Muscle layer of duodenum (tissue), 2 donors: ENCODE measurements around the gene ZNF679.
"Not testable (repeated sequence)": the region's sequence is repeated elsewhere in the genome, so short reads cannot be mapped to it uniquely, and the experiment has no call there.

Experiments
- H3K27ac ChIP-seq: one replicate; pipeline ENCODE4 v1.7.0; 2013; ENCODE audit warnings: mild to moderate bottlenecking, low read length
- H3K27me3 ChIP-seq: one replicate; pipeline ENCODE4 v1.7.0; 2013; ENCODE audit warnings: low read depth, mild to moderate bottlenecking, control low read depth, low read length
- H3K36me3 ChIP-seq, 2 donors: one replicate each; pipeline ENCODE4 v1.7.0; 2013; ENCODE audit warnings: low read length in 2 of 2, control low read depth in 1 of 2, mild to moderate bottlenecking in 1 of 2; ENCODE audit not compliant: insufficient read depth in 2 of 2, control insufficient read depth in 1 of 2
- H3K4me1 ChIP-seq, 2 donors: one replicate each; pipeline ENCODE4 v1.7.0; 2013; ENCODE audit warnings: low read length in 2 of 2, mild to moderate bottlenecking in 2 of 2, control low read depth in 1 of 2, moderate library complexity in 1 of 2; ENCODE audit not compliant: insufficient read depth in 2 of 2, control insufficient read depth in 1 of 2
- H3K4me3 ChIP-seq, 2 donors: one replicate each; pipeline ENCODE4 v1.7.0; 2013; ENCODE audit warnings: low read length in 2 of 2, low read depth in 1 of 2, mild to moderate bottlenecking in 1 of 2
- H3K9me3 ChIP-seq, 2 donors: one replicate each; pipeline ENCODE4 v1.7.0; 2013; ENCODE audit warnings: low read length in 2 of 2, control low read depth in 1 of 2, mild to moderate bottlenecking in 1 of 2; ENCODE audit not compliant: control insufficient read depth in 1 of 2
- donor health status: healthy.

ZNF679 gene

GRCh38 chr7:64228174-64228573 is at the start of gene ZNF679:
Gene ZNF679 (plus strand): TSS chr7:64228474. CDS start chr7:64249118, 20,644 bp downstream.
- not testable (repeated sequence) for H3K27me3 ChIP-seq, H3K27ac ChIP-seq, H3K4me3 ChIP-seq, H3K36me3 ChIP-seq, H3K4me1 ChIP-seq
- H3K9me3 ChIP-seq = peaks cover 0 to 40% of the 10 kb centered on the region in 2 donors

GRCh38 chr7:64180989-64181388 is 47.3 kb upstream of the ZNF679 start:
- no peaks in the 10 kb centered on the region for H3K27me3 ChIP-seq
- H3K4me1 ChIP-seq = peaks cover 0 to 7% of the 10 kb centered on the region in 2 donors
- H3K27ac ChIP-seq = no peak overlapping the region
- H3K9me3 ChIP-seq = no peaks in the 10 kb centered on the region
- H3K36me3 ChIP-seq = no peaks in the 10 kb centered on the region
- H3K4me3 ChIP-seq = no peak overlapping the region

GRCh38 chr7:64181586-64181985 is 46.7 kb upstream of the ZNF679 start:
- Histone ChIP-seq H3K27ac (no peak overlapping the region), H3K9me3 (no peaks in the 10 kb centered on the region), H3K27me3 (no peaks in the 10 kb centered on the region), H3K36me3 (no peaks in the 10 kb centered on the region), H3K4me1 (peaks cover 0 to 7% of the 10 kb centered on the region in 2 donors), H3K4me3 (peak overlapping the region in 1 of 2 donors; percentile 33)

GRCh38 chr7:64182036-64182790 is 46.1 kb upstream of the ZNF679 start:
- Histone ChIP-seq H3K4me3 (peak overlapping the region in 1 of 2 donors; percentile 33), H3K4me1 (peaks cover 0 to 7% of the 10 kb centered on the region in 2 donors), H3K9me3 (no peaks in the 10 kb centered on the region)

GRCh38 chr7:64183126-64183742 is 45.0 kb upstream of the ZNF679 start:
- Histone ChIP-seq H3K27me3 (no peaks in the 10 kb centered on the region), H3K27ac (no peak overlapping the region), H3K4me1 (peaks cover 0 to 7% of the 10 kb centered on the region in 2 donors), H3K36me3 (no peaks in the 10 kb centered on the region), H3K4me3 (no peak overlapping the region), H3K9me3 (peaks cover 0 to 10% of the 10 kb centered on the region in 2 donors)

More at GRCh38 chr7:64182036-64182790, 46.1 kb upstream of the ZNF679 start:
- no peaks in the 10 kb centered on the region for H3K36me3 ChIP-seq
- H3K27me3 ChIP-seq = no peaks in the 10 kb centered on the region
- no peak overlapping the region for H3K27ac ChIP-seq

- no peak overlapping the region for H3K4me3 ChIP-seq
- H3K27me3 ChIP-seq = no peaks in the 10 kb centered on the region
- H3K4me1 ChIP-seq = peaks cover 0 to 7% of the 10 kb centered on the region in 2 donors
- H3K27ac ChIP-seq = no peak overlapping the region
- H3K36me3 ChIP-seq = no peaks in the 10 kb centered on the region
- H3K9me3 ChIP-seq = peaks cover 0 to 10% of the 10 kb centered on the region in 2 donors
Observed at GRCh38 chr7:64183827-64184372, 44.4 kb upstream of the ZNF679 start.

- Histone ChIP-seq H3K4me1 (peaks cover 0 to 7% of the 10 kb centered on the region in 2 donors), H3K36me3 (no peaks in the 10 kb centered on the region), H3K27ac (no peak overlapping the region), H3K4me3 (no peak overlapping the region), H3K9me3 (peaks cover 0 to 10% of the 10 kb centered on the region in 2 donors), H3K27me3 (no peaks in the 10 kb centered on the region)
Observed at GRCh38 chr7:64184376-64184775, 43.9 kb upstream of the ZNF679 start.

GRCh38 chr7:64187408-64187807 is 40.9 kb upstream of the ZNF679 start:
- Histone ChIP-seq H3K27me3 (no peaks in the 10 kb centered on the region), H3K27ac (no peak overlapping the region)

GRCh38 chr7:64192148-64192704 is 36.0 kb upstream of the ZNF679 start:
- no peaks in the 10 kb centered on the region for H3K27me3 ChIP-seq

More at GRCh38 chr7:64187408-64187807, 40.9 kb upstream of the ZNF679 start:
- Histone ChIP-seq H3K4me3 (no peak overlapping the region), H3K4me1 (peaks cover 0 to 7% of the 10 kb centered on the region in 2 donors), H3K9me3 (peaks cover 0 to 10% of the 10 kb centered on the region in 2 donors), H3K36me3 (no peaks in the 10 kb centered on the region)

GRCh38 chr7:64192775-64193174 is 35.5 kb upstream of the ZNF679 start:
- Histone ChIP-seq H3K36me3 (no peaks in the 10 kb centered on the region), H3K27ac (no peak overlapping the region), H3K27me3 (no peaks in the 10 kb centered on the region), H3K4me3 (no peak overlapping the region), H3K4me1 (no peaks in the 10 kb centered on the region), H3K9me3 (peaks cover 0 to 8% of the 10 kb centered on the region in 2 donors)

More at GRCh38 chr7:64192148-64192704, 36.0 kb upstream of the ZNF679 start:
- no peak overlapping the region for H3K27ac ChIP-seq
- H3K4me1 ChIP-seq = no peaks in the 10 kb centered on the region
- H3K36me3 ChIP-seq = no peaks in the 10 kb centered on the region
- H3K4me3 ChIP-seq = no peak overlapping the region
- H3K9me3 ChIP-seq = peaks cover 0 to 13% of the 10 kb centered on the region in 2 donors

- no peak within 1 kb of the TSS for H3K4me3 ChIP-seq
- no peaks in the 10 kb centered on the region for H3K4me1 ChIP-seq
- H3K36me3 ChIP-seq = no peaks in the 10 kb centered on the region
- H3K9me3 ChIP-seq = peaks cover 0 to 14% of the 10 kb centered on the region in 2 donors
- H3K27ac ChIP-seq = no peak within 1 kb of the TSS
- no peaks in the 10 kb centered on the region for H3K27me3 ChIP-seq
Observed at GRCh38 chr7:64206903-64207302, 21.4 kb upstream of the ZNF679 start, which contains the start of gene ZNF735. Gene ZNF735 (plus strand): TSS chr7:64207203. CDS start chr7:64207203, 0 bp downstream.
